ENCODE data around the gene C11orf86. TPM values are rescaled to one million over a fixed set of nuclear protein-coding genes. Genes with fewer than 3 reads are reported as not detected.

The C11orf86 gene
- total and polyA plus RNA-seq, 11 donors = not detected

- Histone ChIP-seq H3K36me3 (no peaks in the 10 kb centered on the region), H3K27me3 (no peaks in the 10 kb centered on the region), H3K4me3 (no peak overlapping the region), H3K27ac (peak overlapping the region in 2 of 12 donors; percentile 42 to 52), H3K4me1 (peaks cover 0 to 27% (median 0%) of the 10 kb centered on the region in 12 donors), H3K9me3 (no peaks in the 10 kb centered on the region)
- DNase-seq (peak in 1 of 5 donors; percentile 67), ATAC-seq (peak in 2 of 4 donors; percentile 38 to 42)
- no peak for TF ChIP-seq POLR2A (IDR thresholded peaks at IDR 0.05)
- no peak for TF ChIP-seq CTCF (IDR thresholded peaks at IDR 0.05)
- 61 to 65% (median 63%) methylated on average over 5 of the region's 5 CpGs for WGBS, 4 donors
- intact Hi-C loops (cut with DNase I) = no loop called here
Measured at GRCh38 chr11:66967670-66968425, 7.3 kb upstream of the C11orf86 start.

- peak overlapping the region in 1 of 12 donors; percentile 59 for H3K27ac ChIP-seq
- no peaks in the 10 kb centered on the region for H3K36me3 ChIP-seq
- H3K4me1 ChIP-seq = peaks cover 0 to 27% (median 0%) of the 10 kb centered on the region in 12 donors
- no peak overlapping the region for H3K4me3 ChIP-seq
- TF ChIP-seq POLR2A (IDR thresholded peaks at IDR 0.05) = no peak
- TF ChIP-seq CTCF (IDR thresholded peaks at IDR 0.05) = no peak
- DNase-seq (no peak), ATAC-seq (no peak)
- intact Hi-C loops (cut with DNase I) = no loop called here
- H3K9me3 ChIP-seq = no peaks in the 10 kb centered on the region
- no peaks in the 10 kb centered on the region for H3K27me3 ChIP-seq
- WGBS, 4 donors = 88 to 94% (median 93%) methylated on average over 6 of the region's 6 CpGs
Measured at GRCh38 chr11:66969584-66970225, 5.4 kb upstream of the C11orf86 start.

- WGBS, 4 donors = 83 to 90% (median 87%) methylated on average over 4 of the region's 4 CpGs
- DNase-seq (no peak), ATAC-seq (no peak)
- no peak for TF ChIP-seq POLR2A (IDR thresholded peaks at IDR 0.05)
- TF ChIP-seq CTCF (IDR thresholded peaks at IDR 0.05) = no peak
- Histone ChIP-seq H3K36me3 (no peaks in the 10 kb centered on the region), H3K27ac (peak overlapping the region in 4 of 12 donors; percentile 36 to 67 (median 62)), H3K9me3 (no peaks in the 10 kb centered on the region), H3K4me3 (no peak overlapping the region), H3K4me1 (peaks cover 0 to 27% (median 0%) of the 10 kb centered on the region in 12 donors), H3K27me3 (no peaks in the 10 kb centered on the region)
- intact Hi-C loops (cut with DNase I) = no loop called here
Measured at GRCh38 chr11:66970371-66970806, 4.7 kb upstream of the C11orf86 start.

GRCh38 chr11:66970807-66971442 lies 4.2 kb upstream of the C11orf86 start:
- no peak for TF ChIP-seq CTCF (IDR thresholded peaks at IDR 0.05)
- no peak for TF ChIP-seq POLR2A (IDR thresholded peaks at IDR 0.05)
- Histone ChIP-seq H3K4me3 (no peak overlapping the region), H3K4me1 (peaks cover 0 to 27% (median 0%) of the 10 kb centered on the region in 12 donors), H3K36me3 (no peaks in the 10 kb centered on the region), H3K27me3 (no peaks in the 10 kb centered on the region), H3K9me3 (no peaks in the 10 kb centered on the region), H3K27ac (peak overlapping the region in 4 of 12 donors; percentile 61 to 83 (median 66))
- 72 to 80% (median 78%) methylated on average over 5 of the region's 5 CpGs for WGBS, 4 donors
- peak; percentile 37 to 88 (median 77) for ATAC-seq
- intact Hi-C loops (cut with DNase I) = no loop called here
- DNase-seq = peak in 1 of 5 donors; percentile 22

Measured in heart left ventricle (tissue), 16 donors.